Endodermal cell (in vitro differentiated cells): ENCODE results near the gene ALDH1L1. TPM values are rescaled to one million over a fixed set of nuclear protein-coding genes. Genes with fewer than 3 reads are reported as not detected.
A peak's percentile ranks its signal among the peaks of the same experiment; 100 is the strongest.

Experiments used
- DNase-seq: peaks from one replicate; pipeline ENCODE4 v3.0.0-alpha.2; 2017
- H3K27ac ChIP-seq: 2 replicates; pipeline ENCODE4 v1.5.1; 2013; ENCODE audit warnings: mild to moderate bottlenecking, low read depth, low read length, moderate library complexity
- H3K27me3 ChIP-seq: 2 replicates; pipeline ENCODE4 v1.6.1; 2013; ENCODE audit warnings: mild to moderate bottlenecking, low read length, moderate library complexity; ENCODE audit not compliant: insufficient read depth, control insufficient read depth, poor library complexity, severe bottlenecking
- H3K36me3 ChIP-seq: 2 replicates; pipeline ENCODE4 v1.7.0; 2013; ENCODE audit warnings: mild to moderate bottlenecking, low read length, moderate library complexity; ENCODE audit not compliant: control insufficient read depth, insufficient read depth
- H3K4me1 ChIP-seq: one replicate; pipeline ENCODE4 v1.7.0; 2013; ENCODE audit warnings: low read length; ENCODE audit not compliant: control insufficient read depth, insufficient read depth
- H3K4me3 ChIP-seq: 2 replicates; pipeline ENCODE4 v1.5.1; 2013; ENCODE audit warnings: mild to moderate bottlenecking, low read length, moderate library complexity
- H3K9ac ChIP-seq: 2 replicates; pipeline ENCODE4 v1.6.1; 2013; ENCODE audit warnings: mild to moderate bottlenecking, low read length, moderate library complexity; ENCODE audit not compliant: poor library complexity, severe bottlenecking; ENCODE audit errors: extremely low read depth
- H3K9me3 ChIP-seq: 2 replicates; pipeline ENCODE4 v1.6.1; 2013; ENCODE audit warnings: mild to moderate bottlenecking, low read length, moderate library complexity; ENCODE audit not compliant: control insufficient read depth
- H3K27ac Mint-ChIP-seq: 2 replicates; pipeline ENCODE4 v1.8.0; 2020; ENCODE audit warnings: mixed read lengths
- H3K27me3 Mint-ChIP-seq: 2 replicates; pipeline ENCODE4 v1.8.0; 2021; ENCODE audit warnings: mild to moderate bottlenecking, mixed read lengths; ENCODE audit not compliant: insufficient read depth
- H3K36me3 Mint-ChIP-seq: 2 replicates; pipeline ENCODE4 v1.8.0; 2020; ENCODE audit warnings: low read depth, mixed read lengths
- H3K4me1 Mint-ChIP-seq: 2 replicates; pipeline ENCODE4 v1.8.0; 2020; ENCODE audit warnings: mixed read lengths
- H3K4me3 Mint-ChIP-seq: 2 replicates; pipeline ENCODE4 v1.8.0; 2020; ENCODE audit warnings: mild to moderate bottlenecking, moderate library complexity, mixed read lengths
- H3K9me3 Mint-ChIP-seq: 2 replicates; pipeline ENCODE4 v1.8.0; 2020; ENCODE audit warnings: mild to moderate bottlenecking, mixed read lengths
- WGBS, 2 experiments: methylation state at CpG; one replicate each; pipeline versions ENCODE4 v1.1.5 to v1.1.7; 2013; ENCODE audit warnings: missing lambda C conversion rate in 2 of 2, mixed read lengths in 1 of 2; ENCODE audit not compliant: insufficient coverage in 1 of 2, insufficient read length in 1 of 2; 5-methylcytosine and 5-hydroxymethylcytosine counted together
- total RNA-seq, 2 donors: library from RNA; stranded (reverse); fragmentation: NEBNext Ultra II Directional in 1 of 2; extraction: Animal tissue kit (Norgen Biotek cat#: 25700) in 1 of 2; gene quantifications; 2 replicates in 1 of 2; 3 replicates in 1 of 2; pipeline ENCODE4 v1.2.1, GENCODE V29; 2021
- TF ChIP-seq, protein P1 (sequence below): fragments of 200-600 bp; sonication (generic); conservative IDR thresholded peaks from 2 replicates; pipeline ENCODE4 v1.5.0; 2021; ENCODE audit warnings: antibody characterized with exemption, mild to moderate bottlenecking

The ALDH1L1 gene
- total RNA-seq, 2 donors from 2014 or later: 1.0 to 1.6 TPM

DNA sequence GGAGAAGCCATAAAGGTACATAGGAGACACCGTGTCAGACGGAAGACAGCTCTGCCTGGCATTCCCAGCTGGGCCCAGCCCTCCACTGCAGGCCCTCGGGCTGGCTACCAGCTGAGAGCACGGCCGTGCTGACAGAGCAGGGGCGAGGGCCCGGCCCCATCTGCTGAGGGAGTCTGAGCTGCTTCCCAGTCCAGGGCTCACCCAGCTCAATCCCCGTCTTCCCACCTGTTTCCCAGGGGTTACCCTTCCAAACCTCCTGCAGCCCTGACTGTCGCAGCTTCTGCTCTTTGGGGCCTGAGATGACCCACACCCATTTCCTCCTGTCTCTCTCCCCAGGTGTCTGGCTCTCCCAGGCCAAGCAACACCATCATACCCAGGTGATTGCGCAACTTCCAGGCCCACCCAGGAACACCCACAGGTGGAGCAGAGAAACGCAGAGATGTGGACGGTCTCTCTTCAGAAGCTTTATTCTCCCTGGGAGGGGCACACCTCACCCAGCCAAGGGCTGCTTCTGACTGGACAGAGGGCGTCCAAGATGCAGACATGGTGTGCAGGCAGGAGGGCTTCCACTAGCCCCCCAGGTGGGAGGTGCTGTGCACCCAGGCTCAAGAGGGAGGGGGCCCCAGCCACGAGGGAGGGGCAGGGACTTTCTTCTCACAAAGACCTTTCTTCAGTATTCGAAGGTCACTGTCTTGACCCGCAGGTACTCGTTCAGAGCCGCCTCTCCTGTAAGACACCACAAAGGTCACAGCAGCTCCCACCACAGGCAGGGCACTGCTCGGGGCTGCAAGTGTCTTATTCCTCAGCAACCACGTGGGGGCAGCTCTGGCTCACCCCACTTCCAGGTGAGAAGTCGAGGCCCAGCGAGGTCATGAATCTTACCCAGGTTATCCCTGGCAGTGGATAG lies 77.0 kb downstream of the ALDH1L1 start:
- H3K27ac Mint-ChIP-seq: no peak overlapping the region
- H3K4me3 ChIP-seq: no peak overlapping the region
- H3K4me1 Mint-ChIP-seq: no peaks in the 10 kb centered on the region
- H3K9me3 Mint-ChIP-seq: peaks cover 1% of the 10 kb centered on the region
- peaks cover 3% of the 10 kb centered on the region for H3K27me3 Mint-ChIP-seq
- H3K36me3 ChIP-seq: no peaks in the 10 kb centered on the region
- peak; percentile 73 for DNase-seq
- TF ChIP-seq, protein P1, sequence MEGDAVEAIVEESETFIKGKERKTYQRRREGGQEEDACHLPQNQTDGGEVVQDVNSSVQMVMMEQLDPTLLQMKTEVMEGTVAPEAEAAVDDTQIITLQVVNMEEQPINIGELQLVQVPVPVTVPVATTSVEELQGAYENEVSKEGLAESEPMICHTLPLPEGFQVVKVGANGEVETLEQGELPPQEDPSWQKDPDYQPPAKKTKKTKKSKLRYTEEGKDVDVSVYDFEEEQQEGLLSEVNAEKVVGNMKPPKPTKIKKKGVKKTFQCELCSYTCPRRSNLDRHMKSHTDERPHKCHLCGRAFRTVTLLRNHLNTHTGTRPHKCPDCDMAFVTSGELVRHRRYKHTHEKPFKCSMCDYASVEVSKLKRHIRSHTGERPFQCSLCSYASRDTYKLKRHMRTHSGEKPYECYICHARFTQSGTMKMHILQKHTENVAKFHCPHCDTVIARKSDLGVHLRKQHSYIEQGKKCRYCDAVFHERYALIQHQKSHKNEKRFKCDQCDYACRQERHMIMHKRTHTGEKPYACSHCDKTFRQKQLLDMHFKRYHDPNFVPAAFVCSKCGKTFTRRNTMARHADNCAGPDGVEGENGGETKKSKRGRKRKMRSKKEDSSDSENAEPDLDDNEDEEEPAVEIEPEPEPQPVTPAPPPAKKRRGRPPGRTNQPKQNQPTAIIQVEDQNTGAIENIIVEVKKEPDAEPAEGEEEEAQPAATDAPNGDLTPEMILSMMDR: peak; percentile 63
- H3K4me3 Mint-ChIP-seq: no peak overlapping the region
- no peaks in the 10 kb centered on the region for H3K9me3 ChIP-seq
- H3K27me3 ChIP-seq: no peaks in the 10 kb centered on the region
- H3K27ac ChIP-seq: no peak overlapping the region
- H3K9ac ChIP-seq: no peak overlapping the region
- 81 to 89% methylated on average over 12 to 22 of the region's 22 CpGs for WGBS, 2 experiments
- no peaks in the 10 kb centered on the region for H3K36me3 Mint-ChIP-seq
- no peaks in the 10 kb centered on the region for H3K4me1 ChIP-seq

DNA sequence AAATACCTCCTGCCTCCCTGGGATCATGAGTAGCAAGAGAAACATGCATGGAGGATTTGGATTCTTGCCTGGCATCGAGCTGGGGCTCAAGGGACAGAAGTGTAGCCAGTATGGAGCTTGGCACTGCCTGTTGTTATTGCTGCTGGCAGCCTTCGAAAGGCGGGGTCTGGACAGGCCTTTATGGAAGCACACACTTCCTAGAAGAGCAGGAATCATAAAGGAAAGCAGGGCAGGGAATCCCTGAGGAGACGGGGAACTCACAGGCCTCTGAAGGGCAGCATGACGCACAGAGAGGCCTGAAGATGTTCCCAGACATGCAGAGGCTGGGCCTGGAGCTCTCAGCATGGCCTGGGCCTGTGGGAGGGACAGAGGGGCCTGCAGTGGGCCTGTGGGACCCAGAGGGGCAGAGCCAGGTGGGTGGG lies 77.8 kb downstream of the ALDH1L1 start:
- WGBS, 2 experiments: 74 to 75% methylated on average over 5 of the region's 5 CpGs
- no peaks in the 10 kb centered on the region for H3K4me1 Mint-ChIP-seq
- H3K36me3 Mint-ChIP-seq: no peaks in the 10 kb centered on the region
- DNase-seq: no peak
- no peak overlapping the region for H3K27ac Mint-ChIP-seq
- TF ChIP-seq, protein P1: no peak
- H3K9me3 Mint-ChIP-seq: peaks cover 8% of the 10 kb centered on the region
- peaks cover 5% of the 10 kb centered on the region for H3K9me3 ChIP-seq
- no peak overlapping the region for H3K9ac ChIP-seq
- H3K27me3 ChIP-seq: no peaks in the 10 kb centered on the region
- no peaks in the 10 kb centered on the region for H3K36me3 ChIP-seq
- no peak overlapping the region for H3K4me3 ChIP-seq
- no peak overlapping the region for H3K27ac ChIP-seq
- peaks cover 3% of the 10 kb centered on the region for H3K27me3 Mint-ChIP-seq
- no peaks in the 10 kb centered on the region for H3K4me1 ChIP-seq
- no peak overlapping the region for H3K4me3 Mint-ChIP-seq

DNA sequence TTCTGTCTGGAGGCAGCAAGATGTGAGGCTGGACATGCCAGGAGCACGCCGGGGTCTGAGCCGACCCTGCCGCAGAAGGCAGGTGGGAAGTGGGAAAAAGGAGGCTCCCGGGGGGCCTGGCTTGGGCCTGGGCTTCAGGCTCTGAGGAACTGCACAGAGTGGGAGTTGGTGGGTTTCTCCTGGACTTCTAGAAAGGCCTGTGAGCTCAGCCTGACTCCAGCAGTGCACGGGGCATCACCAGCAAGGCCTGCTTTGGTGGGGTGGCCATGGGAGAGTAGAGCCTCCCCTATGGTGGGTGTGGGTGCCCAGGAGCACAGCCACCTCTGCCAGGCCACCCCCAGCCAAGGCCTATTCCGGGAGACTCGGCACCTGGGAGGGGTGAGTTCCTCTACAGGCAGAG lies 78.4 kb downstream of the ALDH1L1 start:
- WGBS, 2 experiments: 78% methylated on average over 8 of the region's 8 CpGs; no CpG with 5 or more reads in 1 of the 2 experiments

More for the DNA sequence above, 78.4 kb downstream of the ALDH1L1 start:
- Mint-ChIP-seq H3K27ac (no peak overlapping the region), H3K4me3 (no peak overlapping the region), H3K9me3 (peaks cover 14% of the 10 kb centered on the region), H3K36me3 (no peaks in the 10 kb centered on the region), H3K4me1 (no peaks in the 10 kb centered on the region), H3K27me3 (peaks cover 4% of the 10 kb centered on the region)
- peak; percentile 27 for DNase-seq
- TF ChIP-seq, protein P1: no peak
- Histone ChIP-seq H3K4me1 (no peaks in the 10 kb centered on the region), H3K27ac (no peak overlapping the region), H3K36me3 (no peaks in the 10 kb centered on the region), H3K4me3 (no peak overlapping the region), H3K27me3 (no peaks in the 10 kb centered on the region), H3K9ac (no peak overlapping the region), H3K9me3 (peaks cover 10% of the 10 kb centered on the region)
